ENCODE measurements around the gene LIG1.

The LIG1 gene

DNA sequence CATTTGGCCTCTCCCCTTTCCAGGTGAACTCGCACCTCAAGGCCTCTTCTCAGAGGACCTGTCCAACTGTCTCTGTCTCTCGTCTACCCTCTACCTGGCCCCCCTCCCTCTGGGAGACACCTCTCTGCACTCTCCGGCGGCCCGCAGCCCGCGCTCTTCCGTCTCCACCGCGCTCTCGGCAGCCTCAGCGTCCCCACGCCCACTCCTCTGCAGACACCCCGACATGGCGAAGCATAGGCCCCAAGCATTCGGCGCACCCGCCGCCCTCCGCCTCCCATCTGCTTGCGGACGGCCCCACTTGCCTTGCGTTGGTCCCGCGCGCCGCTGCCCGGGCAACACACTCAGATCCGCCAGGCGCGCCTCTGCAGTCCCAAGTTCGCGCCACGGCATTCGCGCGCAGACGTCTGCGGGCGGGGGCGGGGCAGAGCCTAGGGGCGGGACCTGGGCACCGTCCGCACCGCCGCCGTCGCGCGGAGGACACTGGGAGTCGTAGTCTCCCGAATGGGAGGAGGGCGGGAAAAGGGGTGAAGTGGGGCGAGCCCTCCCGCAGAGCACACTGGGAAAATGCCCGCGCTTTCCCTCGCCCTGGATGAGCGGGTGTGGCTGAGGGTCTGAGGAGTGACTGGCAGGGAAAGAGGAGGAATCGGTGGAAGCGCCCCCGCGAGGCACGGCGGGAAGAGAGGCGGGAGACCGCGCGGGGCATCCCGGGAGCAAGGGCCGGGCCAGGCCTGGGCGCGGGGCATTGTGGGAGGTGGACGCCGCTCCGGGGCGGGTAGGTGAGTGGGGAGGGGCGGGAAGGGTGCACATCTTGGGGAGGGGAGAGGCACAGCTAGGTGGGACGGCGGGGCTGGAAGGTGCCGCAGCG is at the start of gene LIG1, which contains the start of gene ZSWIM9:
LIG1 (minus strand) TSS at position 406 of the 865 bp plus-strand sequence. CDS start 4,778 bp downstream, outside the sequence.
ZSWIM9 (plus strand) TSS at position 742 of the 865 bp plus-strand sequence. CDS start 1,123 bp downstream, outside the sequence.
- DNase-seq (ENCODE audit: low read depth, low spot score) = peak; percentile 85

DNA sequence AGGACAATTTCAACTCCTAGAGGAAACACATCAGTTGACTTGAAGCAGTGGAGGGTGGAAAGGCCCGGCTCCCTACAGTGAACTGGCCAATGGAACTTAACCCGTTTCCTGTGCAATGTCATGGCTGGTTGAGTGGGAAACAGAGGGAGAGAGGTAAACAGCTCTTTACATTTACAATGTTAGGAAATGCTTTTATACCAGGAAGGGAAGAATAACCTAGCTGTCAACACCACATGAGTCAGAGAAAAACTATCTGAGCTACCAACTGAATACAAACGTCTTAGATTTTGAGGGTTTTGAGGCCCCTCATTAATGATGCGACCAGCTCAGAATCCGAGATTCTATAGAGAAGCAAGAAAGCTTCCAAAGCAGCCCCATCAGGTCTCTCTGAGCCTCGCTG is 48.9 kb upstream of the LIG1 start:
- DNase-seq (ENCODE audit: low read depth, low spot score) = no peak

DNA sequence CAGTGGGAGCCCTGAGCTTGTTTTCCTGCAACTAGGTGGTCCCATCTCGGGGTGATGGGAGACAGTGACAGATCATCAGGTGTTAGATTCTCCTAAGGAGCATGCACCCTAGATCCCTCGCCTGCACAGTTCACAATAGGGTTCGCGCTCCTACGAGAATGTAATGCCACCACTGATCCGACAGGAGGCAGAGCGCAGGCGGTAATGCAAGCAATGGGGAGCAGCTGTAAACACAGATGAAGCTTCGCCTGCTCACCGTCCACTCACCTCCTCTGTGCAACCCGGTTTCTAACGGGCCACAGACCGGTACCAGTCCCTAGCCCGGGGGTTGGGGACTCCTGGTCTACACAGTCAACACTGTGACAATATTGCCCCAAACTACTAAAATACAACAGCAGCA is 46.8 kb upstream of the LIG1 start:
- no peak for DNase-seq (ENCODE audit: low read depth, low spot score)

DNA sequence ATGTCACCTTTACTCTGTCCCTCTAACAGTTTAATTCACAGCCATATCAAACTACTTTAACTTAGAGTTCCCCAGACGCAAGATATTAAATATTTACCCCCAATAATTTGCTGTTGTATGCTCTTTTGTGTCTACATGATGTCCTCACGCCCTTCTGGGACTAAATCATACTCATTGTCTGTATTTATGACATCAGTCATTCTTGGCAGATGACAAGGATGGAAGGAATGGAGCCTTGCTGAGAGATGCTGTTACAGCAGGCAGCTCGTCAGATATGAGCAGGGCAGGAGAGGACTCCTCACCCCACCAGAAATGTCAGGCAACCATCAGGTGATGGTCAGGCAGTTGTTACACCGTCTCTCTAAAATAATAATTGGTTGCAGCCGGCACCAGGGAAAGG is 43.8 kb upstream of the LIG1 start:
- DNase-seq (ENCODE audit: low read depth, low spot score) = no peak

- DNase-seq (ENCODE audit: low read depth, low spot score) = no peak
These were observed 39.9 kb upstream of the LIG1 start for GRCh38 chr19:48210005-48210404.

- DNase-seq (ENCODE audit: low read depth, low spot score) = no peak
These were observed 36.4 kb upstream of the LIG1 start for GRCh38 chr19:48206397-48207093.

- peak; percentile 81 for DNase-seq (ENCODE audit: low read depth, low spot score)
These were observed 33.9 kb upstream of the LIG1 start for GRCh38 chr19:48203794-48204628.

- no peak for DNase-seq (ENCODE audit: low read depth, low spot score)
These were observed 33.2 kb upstream of the LIG1 start for GRCh38 chr19:48203222-48203793.

DNA sequence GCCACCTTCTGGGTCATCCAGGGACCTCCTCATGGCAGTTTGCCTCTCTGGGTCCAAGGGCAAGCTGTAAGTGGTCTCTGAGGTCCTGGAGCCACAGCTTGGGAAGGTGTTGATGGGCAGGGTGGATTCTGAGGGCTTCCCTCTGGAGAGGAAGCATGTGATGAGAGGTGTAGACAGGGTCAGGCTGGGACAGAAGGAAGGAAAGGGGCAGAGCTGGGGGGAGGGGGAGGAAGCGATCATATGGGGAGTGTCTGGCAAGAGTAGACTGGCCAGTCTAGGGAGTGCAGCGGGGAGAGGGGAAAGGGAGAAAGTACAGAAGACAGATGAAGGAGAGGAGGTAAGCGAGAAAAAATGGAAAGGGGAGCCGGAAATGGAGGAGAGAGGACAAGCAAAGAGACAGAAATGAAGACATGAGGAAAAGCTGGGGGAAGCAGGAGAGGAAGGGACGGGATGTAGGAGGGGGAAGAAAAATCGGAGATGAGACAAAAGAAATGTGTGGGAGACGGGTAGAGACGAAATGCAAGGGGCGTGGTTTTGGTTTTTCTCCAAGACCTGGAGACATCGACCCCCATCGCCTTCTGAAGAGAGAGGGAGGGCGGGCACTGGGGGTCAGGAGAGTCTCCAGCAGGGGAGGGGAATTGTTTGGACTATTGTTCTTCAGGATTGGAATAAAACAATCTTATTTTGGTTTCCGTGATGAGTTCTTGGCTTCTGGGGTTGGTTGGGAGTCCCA is 27.0 kb upstream of the LIG1 start:
- no peak for DNase-seq (ENCODE audit: low read depth, low spot score)

DNA sequence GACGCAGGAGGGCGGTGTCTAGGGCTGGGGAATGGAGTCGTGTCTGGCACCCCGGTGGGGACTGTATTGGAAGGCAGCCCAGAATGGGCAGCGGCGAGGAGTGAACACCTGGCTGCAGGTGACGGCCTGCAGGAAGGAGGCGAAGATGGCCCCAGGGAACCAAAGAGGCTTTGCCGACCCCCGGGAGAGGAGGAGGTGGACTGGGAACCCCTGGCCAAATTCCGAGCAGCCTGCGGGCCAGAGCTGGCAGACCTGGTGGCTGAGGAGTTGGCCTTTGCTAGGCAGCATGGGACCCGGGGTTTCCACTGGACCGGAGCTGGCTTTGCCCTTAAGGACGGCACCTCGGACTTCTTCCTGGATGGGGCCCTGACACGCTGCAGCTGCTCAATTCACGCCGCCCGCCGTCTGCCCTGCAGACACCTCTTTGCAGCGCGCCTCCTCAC is 26.2 kb upstream of the LIG1 start:
- DNase-seq (ENCODE audit: low read depth, low spot score) = no peak

GRCh38 chr19:48194844-48195830 is 25.0 kb upstream of the LIG1 start:
- DNase-seq (ENCODE audit: low read depth, low spot score) = no peak

GRCh38 chr19:48194041-48194843 is 24.1 kb upstream of the LIG1 start:
- DNase-seq (ENCODE audit: low read depth, low spot score) = no peak

DNA sequence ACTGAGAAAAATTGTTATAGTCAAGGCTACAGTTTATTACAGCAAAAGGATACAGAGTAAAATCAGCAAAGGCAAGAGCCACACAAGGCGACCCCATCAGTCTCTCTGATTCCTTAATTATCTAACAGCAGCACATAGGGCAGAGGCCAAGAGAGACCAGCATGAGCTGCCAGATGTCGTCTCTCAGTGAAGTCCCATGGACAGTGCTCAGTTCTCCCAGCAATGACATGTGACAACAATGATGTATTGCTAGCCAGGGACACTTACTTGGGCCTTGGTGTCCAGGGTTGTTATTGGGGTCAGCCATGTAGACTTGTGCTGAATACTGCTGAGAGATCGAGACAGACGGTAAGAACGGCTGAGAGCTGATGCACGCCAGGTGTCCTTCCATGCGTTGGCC is 22.6 kb upstream of the LIG1 start:
- DNase-seq (ENCODE audit: low read depth, low spot score) = no peak

DNA sequence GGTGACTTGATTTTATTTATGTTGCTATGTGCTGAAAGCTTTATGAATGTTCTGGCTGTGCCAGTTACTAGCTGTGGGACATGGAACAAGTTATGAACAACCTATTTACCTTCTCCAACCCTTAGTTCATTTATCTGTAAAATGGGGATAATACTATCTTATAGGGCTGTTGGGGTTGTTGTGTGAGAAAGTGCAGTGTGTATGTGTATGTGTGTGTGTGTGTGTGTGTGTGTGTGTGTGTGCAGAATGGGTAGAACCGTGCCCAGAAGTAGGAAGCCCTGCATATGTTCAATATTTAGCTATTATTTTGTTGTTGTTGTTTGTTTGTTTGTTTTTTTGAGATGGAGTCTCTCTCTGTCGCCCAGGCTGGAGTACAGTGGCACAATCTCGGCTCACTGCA is 20.7 kb upstream of the LIG1 start:
- no peak for DNase-seq (ENCODE audit: low read depth, low spot score)

- DNase-seq (ENCODE audit: low read depth, low spot score) = peak; percentile 23
These were observed 20.2 kb upstream of the LIG1 start for GRCh38 chr19:48190288-48190884.

DNA sequence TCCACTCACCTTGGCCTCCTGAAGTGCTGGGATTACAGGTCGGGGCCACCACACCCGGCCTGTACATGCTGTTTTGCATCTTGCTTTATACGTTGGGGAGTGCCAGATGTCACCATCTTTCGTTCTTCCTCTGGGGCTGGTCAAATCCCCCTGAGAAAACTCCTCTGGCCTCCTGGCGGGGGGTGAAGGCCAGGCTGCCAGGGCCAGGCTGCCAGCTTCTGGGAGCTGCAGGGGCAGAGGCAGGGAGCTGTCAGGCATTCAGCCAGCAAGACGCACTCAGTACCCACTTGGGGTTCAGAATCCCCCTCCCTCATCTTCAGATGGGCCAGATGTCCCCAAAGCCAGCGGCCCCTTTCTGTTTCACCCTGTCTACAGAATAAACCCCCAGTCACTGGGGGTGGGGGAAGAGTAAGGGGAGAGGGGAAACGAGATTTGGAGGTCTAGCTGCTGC is 16.4 kb upstream of the LIG1 start:
- DNase-seq (ENCODE audit: low read depth, low spot score) = no peak

DNA sequence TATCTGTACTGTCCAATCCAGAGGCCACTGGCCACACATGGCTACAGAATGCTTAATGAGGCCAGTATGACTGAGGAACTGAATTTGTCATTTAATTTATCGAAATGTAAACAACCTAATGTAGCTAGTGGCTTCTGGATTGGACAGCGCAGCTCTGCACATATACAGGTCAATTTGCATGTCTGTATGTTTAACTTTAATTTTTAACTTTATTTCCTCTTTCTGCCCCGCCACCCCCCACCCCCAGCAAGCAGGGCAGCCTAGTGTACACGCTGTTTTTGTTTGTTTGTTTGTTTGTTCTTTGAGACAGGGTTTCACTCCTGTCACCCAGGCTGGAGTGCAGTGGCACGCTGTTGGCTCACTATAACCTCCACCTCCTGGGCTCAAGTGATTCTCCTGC is 15.9 kb upstream of the LIG1 start:
- DNase-seq (ENCODE audit: low read depth, low spot score) = no peak

GRCh38 chr19:48183356-48183755 is 13.2 kb upstream of the LIG1 start:
- no peak for DNase-seq (ENCODE audit: low read depth, low spot score)
